Measurements from ENCODE around the gene SNRNP40. TPM values are rescaled to one million over a fixed set of nuclear protein-coding genes. Genes with fewer than 3 reads are reported as not detected.

SNRNP40 gene
- total RNA-seq, 2 donors from 2014 or later, result 94.8 to 103 TPM

- no peaks in the 10 kb centered on the region for H3K9me3 Mint-ChIP-seq
- DNase-seq (ENCODE audit: low spot score in 2 of 2), result no peak
- no peak overlapping the region for H3K27ac Mint-ChIP-seq
- H3K36me3 Mint-ChIP-seq, result no peaks in the 10 kb centered on the region
- no peak for ATAC-seq
Observed at GRCh38 chr1:31244326-31244725, 52.3 kb downstream of the SNRNP40 start.

GRCh38 chr1:31243501-31244286 is 52.9 kb downstream of the SNRNP40 start:
- Mint-ChIP-seq H3K27ac (no peak overlapping the region), H3K36me3 (peaks cover 0 to 2% of the 10 kb centered on the region in 2 donors), H3K9me3 (no peaks in the 10 kb centered on the region)
- ATAC-seq (no peak), DNase-seq (ENCODE audit: low spot score in 2 of 2) (no peak)

- ATAC-seq (no peak), DNase-seq (ENCODE audit: low spot score in 2 of 2) (no peak)
- H3K27ac Mint-ChIP-seq, result no peak overlapping the region
- peaks cover 0 to 4% of the 10 kb centered on the region in 2 donors for H3K36me3 Mint-ChIP-seq
- H3K9me3 Mint-ChIP-seq, result no peaks in the 10 kb centered on the region
Observed at GRCh38 chr1:31241321-31241720, 55.3 kb downstream of the SNRNP40 start.

- ATAC-seq (peak in 1 of 2 donors; percentile 50), DNase-seq (ENCODE audit: low spot score in 2 of 2) (no peak)
- H3K9me3 Mint-ChIP-seq, result no peaks in the 10 kb centered on the region
- H3K36me3 Mint-ChIP-seq, result peaks cover 0 to 4% of the 10 kb centered on the region in 2 donors
- H3K27ac Mint-ChIP-seq, result no peak within 1 kb of the TSS
Observed at GRCh38 chr1:31239653-31240241, 56.8 kb downstream of the SNRNP40 start, which contains the start of gene NKAIN1. NKAIN1 (minus strand) TSS chr1:31239887; CDS start chr1:31239547, 340 bp downstream.

GRCh38 chr1:31238986-31239613 is 57.5 kb downstream of the SNRNP40 start:
- peaks cover 0 to 4% of the 10 kb centered on the region in 2 donors for H3K36me3 Mint-ChIP-seq
- H3K27ac Mint-ChIP-seq, result no peak overlapping the region
- H3K9me3 Mint-ChIP-seq, result no peaks in the 10 kb centered on the region
- DNase-seq (ENCODE audit: low spot score in 2 of 2) (peak in 1 of 2 donors; percentile 9), ATAC-seq (peak in 1 of 2 donors; percentile 63)

GRCh38 chr1:31238612-31238985 is 58.0 kb downstream of the SNRNP40 start:
- Mint-ChIP-seq H3K9me3 (no peaks in the 10 kb centered on the region), H3K36me3 (peaks cover 0 to 4% of the 10 kb centered on the region in 2 donors), H3K27ac (no peak overlapping the region)
- ATAC-seq (no peak), DNase-seq (ENCODE audit: low spot score in 2 of 2) (no peak)

- no peak overlapping the region for H3K27ac Mint-ChIP-seq
- ATAC-seq (no peak), DNase-seq (ENCODE audit: low spot score in 2 of 2) (no peak)
- peaks cover 0 to 4% of the 10 kb centered on the region in 2 donors for H3K36me3 Mint-ChIP-seq
- H3K9me3 Mint-ChIP-seq, result no peaks in the 10 kb centered on the region
Observed at GRCh38 chr1:31234870-31235269, 61.7 kb downstream of the SNRNP40 start.

GRCh38 chr1:31234123-31234708 is 62.4 kb downstream of the SNRNP40 start:
- Mint-ChIP-seq H3K9me3 (no peaks in the 10 kb centered on the region), H3K36me3 (peaks cover 0 to 4% of the 10 kb centered on the region in 2 donors), H3K27ac (no peak overlapping the region)
- ATAC-seq, result no peak
- DNase-seq (ENCODE audit: low spot score in 2 of 2), result no peak

GRCh38 chr1:31232689-31233088 is 63.9 kb downstream of the SNRNP40 start:
- Mint-ChIP-seq H3K9me3 (no peaks in the 10 kb centered on the region), H3K36me3 (no peaks in the 10 kb centered on the region), H3K27ac (no peak overlapping the region)
- ATAC-seq (no peak), DNase-seq (ENCODE audit: low spot score in 2 of 2) (no peak)

GRCh38 chr1:31231802-31232201 is 64.8 kb downstream of the SNRNP40 start:
- no peaks in the 10 kb centered on the region for H3K36me3 Mint-ChIP-seq
- H3K9me3 Mint-ChIP-seq, result no peaks in the 10 kb centered on the region
- no peak for DNase-seq (ENCODE audit: low spot score in 2 of 2)
- H3K27ac Mint-ChIP-seq, result no peak overlapping the region
- no peak for ATAC-seq

GRCh38 chr1:31230378-31230777 is 66.2 kb downstream of the SNRNP40 start:
- ATAC-seq (no peak), DNase-seq (ENCODE audit: low spot score in 2 of 2) (no peak)
- H3K27ac Mint-ChIP-seq, result no peak overlapping the region
- H3K36me3 Mint-ChIP-seq, result no peaks in the 10 kb centered on the region
- H3K9me3 Mint-ChIP-seq, result no peaks in the 10 kb centered on the region

GRCh38 chr1:31228986-31229385 is 67.6 kb downstream of the SNRNP40 start:
- no peak for ATAC-seq

GRCh38 chr1:31227891-31228568 is 68.6 kb downstream of the SNRNP40 start:
- no peak overlapping the region for H3K27ac Mint-ChIP-seq
- H3K9me3 Mint-ChIP-seq, result no peaks in the 10 kb centered on the region
- ATAC-seq, result no peak
- no peaks in the 10 kb centered on the region for H3K36me3 Mint-ChIP-seq
- DNase-seq (ENCODE audit: low spot score in 2 of 2), result no peak

More at GRCh38 chr1:31228986-31229385, 67.6 kb downstream of the SNRNP40 start:
- DNase-seq (ENCODE audit: low spot score in 2 of 2), result no peak
- Mint-ChIP-seq H3K36me3 (no peaks in the 10 kb centered on the region), H3K27ac (no peak overlapping the region), H3K9me3 (no peaks in the 10 kb centered on the region)

GRCh38 chr1:31224068-31224467 is 72.5 kb downstream of the SNRNP40 start:
- H3K27ac Mint-ChIP-seq, result no peak overlapping the region
- no peaks in the 10 kb centered on the region for H3K9me3 Mint-ChIP-seq
- DNase-seq (ENCODE audit: low spot score in 2 of 2) (no peak), ATAC-seq (no peak)
- no peaks in the 10 kb centered on the region for H3K36me3 Mint-ChIP-seq

- no peak for DNase-seq (ENCODE audit: low spot score in 2 of 2)
- Mint-ChIP-seq H3K36me3 (no peaks in the 10 kb centered on the region), H3K27ac (no peak overlapping the region), H3K9me3 (no peaks in the 10 kb centered on the region)
- no peak for ATAC-seq
Observed at GRCh38 chr1:31222176-31222575, 74.4 kb downstream of the SNRNP40 start.

- H3K36me3 Mint-ChIP-seq, result no peaks in the 10 kb centered on the region
- H3K9me3 Mint-ChIP-seq, result no peaks in the 10 kb centered on the region
- DNase-seq (ENCODE audit: low spot score in 2 of 2), result no peak
- H3K27ac Mint-ChIP-seq, result no peak overlapping the region
- ATAC-seq, result no peak
Observed at GRCh38 chr1:31221072-31221471, 75.5 kb downstream of the SNRNP40 start.

- no peak for DNase-seq (ENCODE audit: low spot score in 2 of 2)
- Mint-ChIP-seq H3K27ac (no peak overlapping the region), H3K9me3 (no peaks in the 10 kb centered on the region), H3K36me3 (no peaks in the 10 kb centered on the region)
- no peak for ATAC-seq
Observed at GRCh38 chr1:31219489-31219888, 77.1 kb downstream of the SNRNP40 start.

Data from activated naive CD4-positive, alpha-beta T cell treated with anti-CD3 and anti-CD28 coated beads, Interleukin-2, amount 50 U/mL, for 72 hours (primary cell).